ENCODE data around the gene ZNF521. TPM values are rescaled to one million over a fixed set of nuclear protein-coding genes. Genes with fewer than 3 reads are reported as not detected.

ZNF521 gene
- total RNA-seq, 3 donors from 2014 or later = 30.2 to 67.5 (median 51.8) TPM

GRCh38 chr18:25295624-25296138, 56.3 kb downstream of the ZNF521 start:
- no peaks in the 10 kb centered on the region for H3K27me3 ChIP-seq
- no peaks in the 10 kb centered on the region for H3K9me3 ChIP-seq
- intact Hi-C loops (cut with DNase I; ENCODE audit: low total_unique reads) = no loop called here
- no peak for TF ChIP-seq CTCF (IDR thresholded peaks at IDR 0.05)
- TF ChIP-seq POLR2AphosphoS5 (IDR thresholded peaks at IDR 0.05) = no peak
- TF ChIP-seq POLR2A (IDR thresholded peaks at IDR 0.05) = no peak
- DNase-seq (ENCODE audit: low spot score in 2 of 2) = no peak
- H3K27ac ChIP-seq = no peak overlapping the region
- H3K4me3 ChIP-seq = no peak overlapping the region
- H3K4me1 ChIP-seq = peaks cover 4 to 8% of the 10 kb centered on the region in 2 donors
- no peaks in the 10 kb centered on the region for H3K36me3 ChIP-seq

GRCh38 chr18:25291150-25291549, 60.8 kb downstream of the ZNF521 start:
- no peaks in the 10 kb centered on the region for H3K27me3 ChIP-seq
- no peaks in the 10 kb centered on the region for H3K36me3 ChIP-seq
- no peak overlapping the region for H3K27ac ChIP-seq
- TF ChIP-seq POLR2AphosphoS5 (IDR thresholded peaks at IDR 0.05) = no peak
- TF ChIP-seq CTCF (IDR thresholded peaks at IDR 0.05) = no peak
- TF ChIP-seq POLR2A (IDR thresholded peaks at IDR 0.05) = no peak
- DNase-seq (ENCODE audit: low spot score in 2 of 2) = no peak
- no peaks in the 10 kb centered on the region for H3K9me3 ChIP-seq
- intact Hi-C loops (cut with DNase I; ENCODE audit: low total_unique reads) = no loop called here
- H3K4me3 ChIP-seq = no peak overlapping the region
- H3K4me1 ChIP-seq = peaks cover 0 to 5% of the 10 kb centered on the region in 2 donors

GRCh38 chr18:25289001-25289631, 62.9 kb downstream of the ZNF521 start:
- H3K4me3 ChIP-seq = peak overlapping the region in 1 of 3 donors; percentile 31
- H3K36me3 ChIP-seq = no peaks in the 10 kb centered on the region
- TF ChIP-seq POLR2AphosphoS5 (IDR thresholded peaks at IDR 0.05) = peak in 1 of 3 donors; percentile 46
- TF ChIP-seq CTCF (IDR thresholded peaks at IDR 0.05) = no peak
- no peak for DNase-seq (ENCODE audit: low spot score in 2 of 2)
- peaks cover 0 to 14% of the 10 kb centered on the region in 2 donors for H3K4me1 ChIP-seq
- no peaks in the 10 kb centered on the region for H3K9me3 ChIP-seq
- intact Hi-C loops (cut with DNase I; ENCODE audit: low total_unique reads) = no loop called here
- H3K27ac ChIP-seq = peak overlapping the region; percentile 26 to 71
- no peaks in the 10 kb centered on the region for H3K27me3 ChIP-seq

- peak overlapping the region; percentile 31 to 71 for H3K27ac ChIP-seq
- H3K4me1 ChIP-seq = peaks cover 0 to 16% of the 10 kb centered on the region in 2 donors
- H3K36me3 ChIP-seq = no peaks in the 10 kb centered on the region
- H3K27me3 ChIP-seq = no peaks in the 10 kb centered on the region
- intact Hi-C loops (cut with DNase I; ENCODE audit: low total_unique reads) = no loop called here
- TF ChIP-seq POLR2AphosphoS5 (IDR thresholded peaks at IDR 0.05) (no peak), CTCF (IDR thresholded peaks at IDR 0.05) (no peak), POLR2A (IDR thresholded peaks at IDR 0.05) (no peak)
- H3K9me3 ChIP-seq = no peaks in the 10 kb centered on the region
- no peak overlapping the region for H3K4me3 ChIP-seq
- DNase-seq (ENCODE audit: low spot score in 2 of 2) = no peak
Observed at GRCh38 chr18:25288340-25288938, 63.5 kb downstream of the ZNF521 start.

- intact Hi-C loops (cut with DNase I; ENCODE audit: low total_unique reads) = no loop called here
- no peaks in the 10 kb centered on the region for H3K9me3 ChIP-seq
- no peak overlapping the region for H3K4me3 ChIP-seq
- peak overlapping the region; percentile 66 to 78 for H3K27ac ChIP-seq
- H3K27me3 ChIP-seq = no peaks in the 10 kb centered on the region
- H3K36me3 ChIP-seq = no peaks in the 10 kb centered on the region
- DNase-seq (ENCODE audit: low spot score in 2 of 2) = no peak
- peaks cover 0 to 16% of the 10 kb centered on the region in 2 donors for H3K4me1 ChIP-seq
- TF ChIP-seq POLR2A (IDR thresholded peaks at IDR 0.05) = no peak
- no peak for TF ChIP-seq POLR2AphosphoS5 (IDR thresholded peaks at IDR 0.05)
- TF ChIP-seq CTCF (IDR thresholded peaks at IDR 0.05) = no peak
Observed at GRCh38 chr18:25287106-25287505, 64.9 kb downstream of the ZNF521 start.

All from breast epithelium (tissue), 4 donors.